Left cardiac atrium (tissue), 4 donors: ENCODE data around the gene NDUFS3. TPM values are rescaled to one million over a fixed set of nuclear protein-coding genes. Genes with fewer than 3 reads are reported as not detected.
"Not testable (repeated sequence)": the region's sequence is repeated elsewhere in the genome, so short reads cannot be mapped to it uniquely, and the experiment has no call there.

Experiments
- ATAC-seq, 2 donors: fragments of 200-7000 bp; cut with Tn5 transposase; one replicate each; pipeline ENCODE4 v1.9.1; 2020; ENCODE audit warnings: mild to moderate bottlenecking in 2 of 2, moderate library complexity in 2 of 2
- DNase-seq: peaks from one replicate; pipeline ENCODE4 v3.0.0-alpha.2; 2020
- intact Hi-C, 2 donors: fragments of 100-400 bp; cut with DNase I; formaldehyde crosslinking; loops; one replicate each; pipeline versions ENCODE4 v1.14.1 to v1.15.1; 2022 to 2023
- long read RNA-seq: library from polyadenylated mRNA; unstranded; transcript quantifications from one replicate; pipeline ENCODE4 v2.0.0, GENCODE V29; 2021
- total RNA-seq, 2 donors: library from RNA; stranded (reverse); fragmentation: NEBNext Ultra II Directional; extraction: Animal tissue kit (Norgen Biotek cat#: 25700); gene quantifications; one replicate each; pipeline ENCODE4 v1.2.1, GENCODE V29; 2021
- donor health status: DM: no; HTN: yes; CAD: no.
- donor health status: DM: no; HTN: yes; CAD: no; lungs with severe emphysema.
- donor health status: DM: yes; HTN: yes; CAD: no.
- donor health status: Dilated cardiomyopathy.

Gene NDUFS3
- total RNA-seq: 100 to 1,000 TPM; 150 to 182 TPM
- long read RNA-seq, transcript NDUFS3-201 (7 exons, 958 nt): major isoform, 40 of 48 reads
- long read RNA-seq, partial matches to known transcripts: 1 of 48 reads
- long read RNA-seq, other reads (novel, unspliced or antisense): 7 of 48 reads

DNA sequence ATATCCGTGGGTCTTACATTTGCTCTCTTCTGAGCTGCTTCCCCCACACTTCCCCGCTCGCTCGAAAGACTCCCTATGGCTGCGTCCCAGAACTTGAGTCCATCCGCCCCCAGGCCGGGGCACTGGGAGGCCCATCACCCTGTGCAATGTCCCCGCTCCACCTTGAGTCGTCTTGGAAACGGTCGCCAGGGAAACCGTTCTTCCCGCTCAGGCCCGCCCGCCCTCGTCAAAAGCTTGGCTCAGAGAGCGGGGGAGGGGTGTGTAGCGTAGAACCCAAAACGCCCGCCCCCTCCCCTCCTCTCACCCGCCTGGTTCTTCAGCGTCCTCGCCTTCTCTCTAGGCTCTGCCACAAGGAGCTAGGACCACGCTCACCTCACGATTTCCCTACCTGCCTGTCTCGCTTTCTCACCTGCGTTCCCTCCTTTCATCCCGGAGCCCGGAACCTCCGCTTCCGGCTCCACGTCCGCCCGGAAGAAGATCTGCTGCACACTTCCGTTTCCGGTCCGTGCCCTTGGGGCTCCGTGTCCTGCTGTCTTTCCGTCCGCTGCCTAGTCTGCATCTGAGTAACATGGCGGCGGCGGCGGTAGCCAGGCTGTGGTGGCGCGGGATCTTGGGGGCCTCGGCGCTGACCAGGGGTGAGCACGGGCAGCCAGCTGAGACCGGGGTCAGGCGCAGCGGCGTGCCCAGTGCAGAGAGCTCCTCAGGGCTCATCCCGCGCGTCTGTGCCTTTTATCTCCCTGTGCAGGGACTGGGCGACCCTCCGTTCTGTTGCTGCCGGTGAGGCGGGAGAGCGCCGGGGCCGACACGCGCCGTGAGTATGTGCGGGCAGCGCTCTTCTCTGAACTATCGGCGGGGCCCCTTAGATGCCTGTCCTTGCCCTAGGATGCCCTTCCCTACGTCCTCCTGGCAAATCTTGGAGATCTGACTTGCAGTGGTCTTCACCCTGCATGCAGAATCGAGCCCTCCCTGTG lies at the start of gene NDUFS3, which contains the start of gene KBTBD4:
TSS of gene NDUFS3 (plus strand) at position 551 of the 971 bp plus-strand sequence. CDS start at position 569, 18 bp downstream.
TSS of gene KBTBD4 (minus strand) at position 447 of the 971 bp plus-strand sequence. CDS start at position 428, 19 bp downstream.
- ATAC-seq (peak; percentile 96), DNase-seq (peak; percentile 90)
- intact Hi-C loops: no loop called here

DNA sequence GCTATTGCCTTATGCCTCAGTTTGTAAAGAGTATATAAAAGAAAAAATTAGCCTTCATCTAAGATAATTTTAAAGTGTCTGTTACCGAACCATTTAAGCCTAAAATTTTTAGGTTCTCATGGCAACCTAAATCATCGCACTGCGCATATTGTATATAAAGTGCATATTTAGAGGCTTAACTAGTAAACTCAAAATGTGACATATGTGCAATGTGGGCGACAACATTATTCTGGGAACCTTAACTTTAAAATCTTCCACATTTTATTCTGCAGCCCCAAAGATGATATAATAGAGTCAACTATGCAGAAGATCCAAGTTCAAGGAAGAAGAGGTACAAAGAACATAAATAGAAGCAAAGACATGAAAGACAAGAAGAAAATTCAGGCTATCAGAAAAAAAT lies 48.9 kb upstream of the NDUFS3 start:
- ATAC-seq (no peak), DNase-seq (no peak)

DNA sequence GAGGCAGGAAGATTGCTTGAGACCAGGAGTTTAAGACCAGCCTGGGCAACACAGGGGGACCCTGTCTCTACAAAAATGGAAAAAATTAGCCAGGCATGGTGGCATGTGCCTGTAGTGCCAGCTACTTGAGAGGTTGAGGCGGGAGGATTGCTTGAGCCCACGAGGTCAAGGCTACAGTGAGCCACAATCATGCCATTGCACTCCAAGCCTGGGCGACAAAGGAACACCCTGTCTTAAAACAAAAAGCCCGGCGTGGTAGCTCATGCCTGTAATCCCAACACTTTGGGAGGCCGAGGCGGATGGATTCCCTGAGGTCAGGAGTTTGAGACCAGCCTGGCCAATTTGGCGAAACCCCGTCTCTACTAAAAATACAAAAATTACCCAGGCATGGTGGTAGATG lies 48.2 kb upstream of the NDUFS3 start:
- DNase-seq, intact Hi-C loops: not testable (repeated sequence)

More for the DNA sequence above, 48.9 kb upstream of the NDUFS3 start:
- intact Hi-C loops: no loop called here

GRCh38 chr11:47531666-47532065 lies 47.2 kb upstream of the NDUFS3 start:
- intact Hi-C loops: no loop called here
- ATAC-seq (peak in 1 of 2 donors; percentile 66), DNase-seq (no peak)

More for the DNA sequence above, 48.2 kb upstream of the NDUFS3 start:
- not testable (repeated sequence) for ATAC-seq

DNA sequence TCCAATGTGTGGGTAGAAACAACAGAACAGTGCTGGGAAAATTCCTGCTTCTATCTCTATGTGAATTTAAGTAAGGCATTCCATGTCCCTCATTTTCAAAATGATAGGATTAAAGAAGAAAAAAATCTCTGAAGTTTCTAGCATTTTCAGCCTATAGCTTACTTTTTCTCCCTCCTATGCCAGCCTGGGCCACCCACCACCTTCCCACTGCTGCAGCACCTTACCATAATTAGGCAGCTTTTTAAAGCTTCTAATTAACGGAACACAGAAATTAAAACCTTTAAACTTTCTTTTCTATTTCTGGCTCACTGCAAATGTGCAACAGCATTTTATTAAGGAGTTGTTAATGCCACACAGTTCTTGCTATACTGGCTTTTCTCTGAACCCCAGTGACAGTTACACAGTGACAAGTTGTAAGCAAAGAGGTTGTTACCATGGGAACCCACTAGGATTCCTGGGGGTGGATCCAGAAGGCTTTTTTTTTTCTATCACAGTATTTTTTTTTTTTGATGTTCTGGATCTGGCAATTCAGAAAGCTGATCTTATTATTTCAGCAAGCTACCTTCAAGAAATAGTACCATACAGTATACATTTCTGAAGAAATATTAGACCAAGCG lies 46.2 kb upstream of the NDUFS3 start:
- intact Hi-C loops: no loop called here
- DNase-seq: no peak
- ATAC-seq: no peak

DNA sequence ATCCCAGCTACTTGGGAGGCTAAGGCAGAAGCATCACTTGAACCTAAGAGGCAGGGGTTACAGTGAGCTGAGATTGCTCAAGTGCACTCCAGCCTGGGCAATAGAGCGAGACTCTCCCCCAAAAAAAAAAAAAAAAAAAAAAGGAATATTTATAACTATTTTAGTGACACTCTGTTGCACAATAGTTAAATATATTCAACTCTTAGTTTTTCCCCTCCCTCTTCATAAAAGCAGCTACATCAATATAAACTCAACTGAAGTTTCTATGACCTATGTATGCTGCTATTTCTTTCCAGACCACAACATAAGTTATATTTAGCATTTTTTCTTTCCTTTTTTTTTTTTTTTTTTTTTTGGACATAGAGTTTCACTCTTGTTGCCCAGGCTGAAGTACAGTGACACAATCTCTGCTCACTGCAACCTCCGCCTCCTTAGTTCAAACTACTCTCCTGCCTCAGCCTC lies 45.2 kb upstream of the NDUFS3 start:
- DNase-seq: no peak
- ATAC-seq: no peak
- intact Hi-C loops: no loop called here

DNA sequence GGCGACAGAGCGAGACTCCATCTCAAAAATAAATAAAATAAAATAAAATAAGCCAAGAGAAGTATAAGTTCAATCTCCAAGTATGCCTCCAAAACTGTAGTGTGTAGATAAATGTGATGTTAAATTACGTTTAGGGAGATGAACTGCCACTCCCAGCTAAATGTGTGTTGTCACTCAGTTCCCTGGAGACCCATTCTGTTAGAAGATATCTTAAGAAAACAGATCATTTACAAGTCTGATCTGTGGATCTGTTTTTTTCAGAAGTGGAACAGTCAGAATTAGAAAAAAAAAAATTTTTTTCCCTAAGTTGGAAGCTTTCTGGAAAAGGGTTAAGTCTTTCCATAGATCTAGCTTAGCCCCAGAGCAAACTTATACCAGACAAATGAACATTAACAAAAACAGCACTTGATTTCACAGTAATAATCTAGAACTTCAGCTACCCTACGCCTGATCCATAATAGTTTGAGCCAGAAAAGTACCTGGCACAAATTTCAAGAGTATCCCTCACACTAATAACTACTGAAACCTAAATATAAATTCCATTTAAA lies 44.1 kb upstream of the NDUFS3 start:
- DNase-seq (no peak), ATAC-seq (no peak)
- intact Hi-C loops: no loop called here

- ATAC-seq: peak in 1 of 2 donors; percentile 28
- intact Hi-C loops: no loop called here
Observed at GRCh38 chr11:47536915-47537314, 42.0 kb upstream of the NDUFS3 start.

GRCh38 chr11:47538741-47539565 lies 39.9 kb upstream of the NDUFS3 start:
- no peak for DNase-seq
- ATAC-seq: no peak
- intact Hi-C loops: no loop called here

More at GRCh38 chr11:47536915-47537314, 42.0 kb upstream of the NDUFS3 start:
- DNase-seq: no peak

DNA sequence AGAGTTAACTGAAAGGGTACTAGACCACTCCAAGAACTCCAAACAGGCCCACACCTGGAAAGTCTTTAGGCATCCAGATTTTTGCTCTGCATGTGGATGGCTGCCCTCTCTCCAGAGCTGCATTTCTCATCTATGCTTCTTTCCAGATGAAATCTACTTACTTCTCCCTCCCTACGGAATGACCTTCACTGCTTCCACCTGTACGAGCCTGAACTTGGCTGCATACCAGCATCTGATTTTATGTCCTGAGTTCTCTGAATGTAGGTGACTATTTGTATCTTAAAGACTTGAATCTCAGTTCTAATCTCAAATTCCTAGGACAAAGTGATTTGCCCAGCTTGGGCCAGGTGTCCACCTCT lies 39.2 kb upstream of the NDUFS3 start:
- intact Hi-C loops: no loop called here
- DNase-seq (no peak), ATAC-seq (no peak)

GRCh38 chr11:47541070-47541469 lies 37.8 kb upstream of the NDUFS3 start:
- no peak for ATAC-seq
- no peak for DNase-seq
- intact Hi-C loops: no loop called here

DNA sequence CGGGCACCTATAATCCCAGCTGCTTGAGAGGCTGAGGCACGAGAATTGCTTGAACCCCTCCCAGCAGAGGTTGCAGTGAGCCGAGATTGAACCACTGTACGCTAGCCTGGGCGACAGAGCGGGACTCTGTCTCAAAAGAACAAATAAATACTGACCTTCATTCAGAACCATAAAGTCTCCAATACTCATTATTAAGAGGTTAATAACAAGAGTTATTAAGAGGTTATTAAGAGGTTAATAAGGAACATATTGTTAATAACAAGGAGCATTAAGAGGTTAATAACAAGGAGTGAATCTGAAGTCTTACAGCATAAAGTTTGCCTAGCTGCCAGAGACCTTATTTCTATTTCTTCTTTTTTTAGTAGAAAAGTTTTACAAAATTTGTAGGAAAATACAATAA lies 33.6 kb upstream of the NDUFS3 start:
- intact Hi-C loops: no loop called here
- no peak for DNase-seq
- no peak for ATAC-seq

DNA sequence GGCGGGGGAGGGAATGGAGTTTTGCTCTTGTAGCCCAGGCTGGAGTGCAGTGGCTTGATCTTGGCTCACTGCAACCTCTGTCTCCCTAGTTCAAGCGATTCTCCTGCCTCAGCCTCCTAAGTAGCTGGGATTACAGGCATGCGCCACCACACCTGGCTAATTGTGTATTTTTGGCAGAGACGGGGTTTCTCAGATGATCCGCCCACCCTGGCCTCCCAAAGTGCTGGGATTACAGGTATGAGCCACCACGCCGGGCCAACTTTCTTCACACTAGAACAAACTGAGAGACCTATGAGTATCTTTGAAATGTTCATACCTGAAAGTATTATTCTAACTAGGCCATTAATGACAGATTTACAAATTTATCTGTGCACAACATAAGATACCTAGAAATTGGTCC lies 32.6 kb upstream of the NDUFS3 start:
- DNase-seq, intact Hi-C loops: not testable (repeated sequence)

DNA sequence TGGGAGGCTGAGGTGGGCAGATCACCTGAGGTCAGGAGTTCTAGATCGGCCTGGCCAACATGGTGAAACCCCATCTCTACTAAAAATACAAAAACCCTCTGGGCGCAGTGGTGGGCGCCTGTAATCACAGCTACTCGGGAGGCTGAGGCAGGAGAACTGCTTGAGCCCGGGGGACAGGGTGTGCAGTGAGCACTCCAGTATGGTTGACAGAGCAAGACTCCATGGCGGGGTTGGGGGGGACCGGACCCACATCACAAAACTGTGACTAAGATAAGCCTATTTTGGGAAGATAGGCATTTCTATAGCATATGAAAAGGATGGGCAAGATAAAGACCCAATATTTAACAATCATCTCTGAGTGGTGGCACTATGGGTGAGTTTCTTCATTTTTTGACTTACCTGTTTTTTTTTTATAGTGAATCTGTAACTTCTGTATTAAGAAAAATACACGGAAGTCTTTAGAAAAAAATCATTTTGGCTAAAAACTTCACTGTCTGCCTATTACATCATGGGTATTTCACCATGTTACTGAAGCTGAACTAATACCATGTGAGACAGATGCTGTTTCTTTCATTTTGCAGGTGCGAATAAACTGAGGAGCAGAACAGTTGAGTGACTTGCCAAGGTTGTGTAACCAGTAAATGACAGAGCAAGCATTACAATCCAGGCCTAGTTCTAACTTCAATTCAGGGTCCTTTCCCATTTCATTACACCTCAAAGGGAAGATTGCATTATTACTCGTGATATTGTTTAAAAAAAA lies 28.4 kb upstream of the NDUFS3 start:
- DNase-seq: no peak

More for the DNA sequence above, 32.6 kb upstream of the NDUFS3 start:
- not testable (repeated sequence) for ATAC-seq

GRCh38 chr11:47551086-47551485 lies 27.8 kb upstream of the NDUFS3 start:
- DNase-seq: no peak
- no peak for ATAC-seq
- intact Hi-C loops: no loop called here

More for the DNA sequence above, 28.4 kb upstream of the NDUFS3 start:
- intact Hi-C loops: no loop called here
- no peak for ATAC-seq

DNA sequence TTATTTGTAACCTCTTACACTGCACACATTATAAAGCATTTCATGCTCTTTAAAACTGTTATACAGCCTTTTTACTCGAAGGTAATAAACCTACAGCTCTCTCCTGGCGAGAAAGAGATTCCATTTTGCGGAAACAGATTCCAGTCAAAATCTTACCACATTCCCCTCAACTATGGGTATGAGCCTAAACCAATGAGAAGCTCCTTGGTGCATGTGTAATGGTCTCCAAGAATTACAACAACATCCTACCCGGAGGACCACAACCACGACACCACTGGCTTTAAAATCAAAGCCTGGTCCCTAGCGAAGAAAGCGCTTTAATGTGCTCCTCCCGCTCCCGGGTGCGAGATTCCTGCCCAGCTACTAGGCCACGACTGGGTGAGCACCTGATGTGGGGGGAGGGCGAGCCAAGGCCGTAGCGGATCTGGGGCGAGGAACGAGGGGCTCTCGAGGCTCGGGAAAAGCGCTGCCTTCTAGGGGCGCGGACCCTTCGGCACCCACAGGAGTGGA lies 26.8 kb upstream of the NDUFS3 start:
- ATAC-seq (peak; percentile 13 to 23), DNase-seq (peak; percentile 24)
- intact Hi-C loops: no loop called here

GRCh38 chr11:47552566-47553405 lies 26.1 kb upstream of the NDUFS3 start, which contains the start of gene CELF1:
CELF1 (minus strand) TSS chr11:47553132; CDS start chr11:47499523, 53,609 bp downstream.
- intact Hi-C loops: no loop called here
- ATAC-seq: peak; percentile 99

More at GRCh38 chr11:47552566-47553405, 26.1 kb upstream of the NDUFS3 start, which contains the start of gene CELF1:
- peak; percentile 92 for DNase-seq
